OCI-LY3 (cell line): ENCODE measurements around the gene FAM117A.

ENCODE experiments used
- H2AFZ ChIP-seq: fragments of 200-600, 300-600 bp; shearing (Covaris generic); 2 replicates; pipeline ENCODE4 v1.6.0; 2014; ENCODE audit warnings: antibody characterized with exemption, low read depth, low read length
- H3K27ac ChIP-seq: fragments of 200-600, 300-600 bp; sonication (generic); 2 replicates; pipeline ENCODE4 v1.5.1; 2014; ENCODE audit warnings: mild to moderate bottlenecking, low read length, moderate library complexity, mixed read lengths
- H3K27me3 ChIP-seq: fragments of 200-600, 300-600 bp; sonication (generic); 2 replicates; pipeline ENCODE4 v1.6.1; 2014; ENCODE audit warnings: low read depth, low read length, mixed read lengths
- H3K36me3 ChIP-seq: fragments of 200-600, 300-600 bp; sonication (generic); replicated peaks from 2 replicates; pipeline ENCODE3; 2014; ENCODE audit warnings: low read depth, low read length, mixed read lengths
- H3K4me1 ChIP-seq: fragments of 300-600, 200-600 bp; sonication (generic); 2 replicates; pipeline ENCODE4 v1.6.1; 2014; ENCODE audit warnings: low read length, mixed read lengths
- H3K4me2 ChIP-seq: fragments of 200-600, 300-600 bp; sonication (generic); 2 replicates; pipeline ENCODE4 v1.6.1; 2014; ENCODE audit warnings: low read length, mixed read lengths
- H3K4me3 ChIP-seq: fragments of 300-600, 200-600 bp; sonication (generic); 2 replicates; pipeline ENCODE4 v1.5.1; 2014; ENCODE audit warnings: antibody characterized with exemption, mild to moderate bottlenecking, low read length, moderate library complexity
- H3K79me2 ChIP-seq: fragments of 300-600, 200-600 bp; shearing (Covaris generic); 2 replicates; pipeline ENCODE4 v1.6.1; 2014; ENCODE audit warnings: mild to moderate bottlenecking, low read length, mixed read lengths
- H3K9ac ChIP-seq: fragments of 300-600, 200-600 bp; shearing (Covaris generic); 2 replicates; pipeline ENCODE4 v1.6.0; 2014; ENCODE audit warnings: mild to moderate bottlenecking, low read length, moderate library complexity
- H3K9me3 ChIP-seq: fragments of 200-600, 300-600 bp; shearing (Covaris generic); 2 replicates; pipeline ENCODE4 v1.6.1; 2014; ENCODE audit warnings: low read length, mixed read lengths; ENCODE audit not compliant: insufficient read depth
- H4K20me1 ChIP-seq: fragments of 200-600, 300-600 bp; sonication (generic); 2 replicates; pipeline ENCODE4 v1.6.1; 2016; ENCODE audit warnings: low read length, mixed read lengths; ENCODE audit not compliant: insufficient read depth
- EZH2phosphoT487 ChIP-seq: fragments of 200-600 bp; shearing (Covaris generic); IDR thresholded peaks from 2 replicates; pipeline ENCODE4 v1.6.1; 2018; ENCODE audit warnings: antibody characterized with exemption, mixed run types, low read depth
- TF ChIP-seq, protein P1 (sequence below): fragments of 200-600, 300-600 bp; sonication (generic); IDR thresholded peaks from 2 replicates; pipeline ENCODE4 v1.5.1; 2014; ENCODE audit warnings: antibody characterized with exemption, low read length, low read depth

The FAM117A gene

DNA sequence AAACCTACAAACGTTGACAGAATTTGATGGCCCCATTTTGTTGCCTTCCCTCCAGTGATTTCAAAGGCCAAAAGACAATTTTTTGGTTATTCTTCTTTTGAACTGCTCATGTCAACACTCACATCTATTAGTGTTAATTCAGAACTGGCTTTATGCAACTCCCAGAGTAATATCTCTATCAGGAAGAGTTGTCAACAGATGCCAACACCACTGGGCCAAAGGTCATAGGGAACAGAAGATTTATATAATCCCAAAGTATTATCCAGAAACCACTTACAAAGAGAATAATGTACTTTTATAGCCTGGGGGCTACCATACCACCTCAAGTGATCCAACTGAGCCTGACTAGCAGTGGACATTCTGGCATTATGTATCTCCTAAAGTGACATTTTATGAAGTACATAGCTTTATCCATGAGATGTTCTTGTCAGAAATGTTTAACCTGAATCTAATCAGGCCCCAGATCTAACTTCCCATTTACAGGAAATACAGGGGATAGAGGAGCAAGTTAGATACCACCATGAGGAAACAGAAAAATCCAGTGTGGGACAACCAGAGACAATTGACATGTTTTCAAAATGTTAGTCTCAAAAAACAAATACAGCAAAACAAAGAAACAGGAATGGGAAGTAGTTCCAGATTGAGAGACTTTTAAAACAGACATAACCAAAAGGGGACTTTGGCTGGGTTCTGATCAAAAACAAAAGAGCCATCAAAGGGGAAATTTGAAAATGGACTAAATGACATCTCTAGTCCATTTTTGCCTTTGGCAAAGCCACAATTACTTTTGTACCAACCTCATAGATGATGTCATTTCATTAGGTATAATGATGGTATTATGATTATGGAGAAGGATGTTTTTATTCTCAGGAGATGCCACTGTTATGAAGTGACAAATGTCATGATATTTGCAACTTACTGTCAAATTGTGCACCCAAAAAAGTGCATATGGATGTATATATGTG lies 18.5 kb downstream of the FAM117A start:
- no peak overlapping the region for H2AFZ ChIP-seq
- no peaks in the 10 kb centered on the region for H3K9me3 ChIP-seq
- no peak overlapping the region for H3K4me2 ChIP-seq
- peaks cover 13% of the 10 kb centered on the region; the same call in 1 of the 2 replicates for H4K20me1 ChIP-seq
- no peaks in the 10 kb centered on the region for H3K27me3 ChIP-seq
- H3K36me3 ChIP-seq = no peaks in the 10 kb centered on the region
- no peak overlapping the region for H3K4me3 ChIP-seq
- no peak overlapping the region for H3K9ac ChIP-seq
- no peak overlapping the region for H3K27ac ChIP-seq
- TF ChIP-seq, protein P1, sequence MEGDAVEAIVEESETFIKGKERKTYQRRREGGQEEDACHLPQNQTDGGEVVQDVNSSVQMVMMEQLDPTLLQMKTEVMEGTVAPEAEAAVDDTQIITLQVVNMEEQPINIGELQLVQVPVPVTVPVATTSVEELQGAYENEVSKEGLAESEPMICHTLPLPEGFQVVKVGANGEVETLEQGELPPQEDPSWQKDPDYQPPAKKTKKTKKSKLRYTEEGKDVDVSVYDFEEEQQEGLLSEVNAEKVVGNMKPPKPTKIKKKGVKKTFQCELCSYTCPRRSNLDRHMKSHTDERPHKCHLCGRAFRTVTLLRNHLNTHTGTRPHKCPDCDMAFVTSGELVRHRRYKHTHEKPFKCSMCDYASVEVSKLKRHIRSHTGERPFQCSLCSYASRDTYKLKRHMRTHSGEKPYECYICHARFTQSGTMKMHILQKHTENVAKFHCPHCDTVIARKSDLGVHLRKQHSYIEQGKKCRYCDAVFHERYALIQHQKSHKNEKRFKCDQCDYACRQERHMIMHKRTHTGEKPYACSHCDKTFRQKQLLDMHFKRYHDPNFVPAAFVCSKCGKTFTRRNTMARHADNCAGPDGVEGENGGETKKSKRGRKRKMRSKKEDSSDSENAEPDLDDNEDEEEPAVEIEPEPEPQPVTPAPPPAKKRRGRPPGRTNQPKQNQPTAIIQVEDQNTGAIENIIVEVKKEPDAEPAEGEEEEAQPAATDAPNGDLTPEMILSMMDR = no peak
- TF ChIP-seq EZH2phosphoT487 = no peak
- peaks cover 62% of the 10 kb centered on the region for H3K4me1 ChIP-seq
- no peaks in the 10 kb centered on the region for H3K79me2 ChIP-seq

DNA sequence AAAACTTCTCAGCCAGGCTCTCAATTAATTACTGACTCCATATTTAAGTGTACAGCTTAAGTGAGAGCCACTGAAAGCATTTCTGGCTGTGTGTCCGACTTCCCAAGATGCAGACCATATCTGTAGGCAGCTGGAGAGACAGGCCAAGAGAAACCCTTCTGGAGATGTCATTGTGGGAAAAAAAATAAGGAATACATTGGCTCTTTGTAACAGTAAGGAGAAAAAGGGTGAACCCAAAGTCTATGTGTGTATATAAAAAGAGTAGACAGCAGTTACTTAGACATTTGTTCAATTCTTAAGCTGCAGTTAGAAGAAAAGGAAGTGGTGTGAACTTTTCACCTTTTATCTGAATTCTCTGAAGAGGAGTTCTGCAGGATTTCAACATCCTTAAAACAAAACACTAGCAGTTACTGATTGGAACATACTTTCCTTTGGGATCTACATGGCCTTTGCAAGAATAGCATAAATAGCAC lies 21.7 kb downstream of the FAM117A start:
- Histone ChIP-seq H3K27ac (no peak overlapping the region), H3K4me3 (peak overlapping the region; percentile 47; the same call in 1 of the 2 replicates), H3K4me2 (peak overlapping the region; percentile 73), H3K9ac (no peak overlapping the region), H2AFZ (no peak overlapping the region), H3K27me3 (no peaks in the 10 kb centered on the region), H3K79me2 (no peaks in the 10 kb centered on the region), H4K20me1 (peaks cover 10% of the 10 kb centered on the region; the same call in 1 of the 2 replicates), H3K4me1 (peaks cover 60% of the 10 kb centered on the region), H3K9me3 (peaks cover 6% of the 10 kb centered on the region; the same call in 1 of the 2 replicates), H3K36me3 (no peaks in the 10 kb centered on the region)
- TF ChIP-seq, protein P1 = no peak
- TF ChIP-seq EZH2phosphoT487 = no peak

DNA sequence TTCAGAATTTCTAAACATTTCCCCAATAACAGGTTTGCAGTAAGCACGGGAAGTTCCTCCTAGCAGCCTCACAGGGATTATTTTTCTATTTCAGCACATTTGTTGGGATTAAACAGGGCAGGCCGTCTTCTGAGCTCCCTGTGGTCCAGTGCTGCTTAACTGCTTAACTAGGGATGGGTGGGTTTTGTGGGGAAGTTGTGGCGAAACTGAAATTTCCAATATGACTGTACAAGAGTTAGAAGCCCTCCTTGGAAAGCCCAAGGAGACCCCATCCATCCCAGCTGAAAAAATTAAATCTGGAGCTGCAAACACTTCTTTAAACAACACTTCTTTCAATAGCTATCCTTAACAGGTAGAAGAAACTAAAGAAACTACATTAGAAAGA lies 22.2 kb downstream of the FAM117A start:
- Histone ChIP-seq H3K79me2 (no peaks in the 10 kb centered on the region), H3K36me3 (no peaks in the 10 kb centered on the region), H3K9ac (no peak overlapping the region), H2AFZ (no peak overlapping the region), H3K27ac (no peak overlapping the region), H4K20me1 (peaks cover 10% of the 10 kb centered on the region; the same call in 1 of the 2 replicates), H3K4me3 (peak overlapping the region; percentile 47), H3K27me3 (no peaks in the 10 kb centered on the region), H3K9me3 (peaks cover 6% of the 10 kb centered on the region; the same call in 1 of the 2 replicates), H3K4me2 (peak overlapping the region; percentile 73), H3K4me1 (peaks cover 55% of the 10 kb centered on the region)
- no peak for TF ChIP-seq EZH2phosphoT487
- TF ChIP-seq, protein P1 = no peak

DNA sequence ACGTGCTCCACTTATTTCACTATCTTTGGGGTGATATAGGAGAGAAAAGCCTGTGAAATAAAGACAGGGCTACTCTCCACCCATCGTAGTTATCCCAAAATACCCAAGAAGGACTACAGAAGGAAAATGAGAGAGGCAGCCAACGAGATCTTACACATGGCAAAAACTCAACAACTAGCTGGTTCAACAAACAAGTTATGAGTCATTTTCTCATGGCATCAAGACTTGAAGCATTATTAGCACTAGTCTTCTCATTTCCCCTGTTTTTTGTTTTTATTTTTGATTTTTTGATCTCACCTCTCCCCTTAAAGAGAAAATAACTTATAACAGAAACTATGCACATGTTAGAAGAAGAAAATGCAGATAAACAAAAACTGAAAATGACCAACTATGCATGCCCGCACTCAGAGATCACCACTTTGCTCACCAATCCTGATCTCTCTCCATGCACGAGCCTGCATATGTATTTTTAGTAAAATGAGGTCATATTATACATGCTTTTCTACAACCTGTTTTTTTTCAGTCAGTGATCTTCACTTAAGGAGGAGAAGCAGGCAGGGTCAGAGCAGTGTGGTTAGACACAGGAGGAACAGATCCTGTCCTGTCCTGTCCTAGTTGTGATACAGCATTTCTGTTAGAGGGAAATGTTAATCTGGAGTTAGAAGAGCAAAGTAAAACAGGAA lies 22.8 kb downstream of the FAM117A start:
- no peak overlapping the region for H3K9ac ChIP-seq
- H3K27me3 ChIP-seq = no peaks in the 10 kb centered on the region
- peak overlapping the region; percentile 73 for H3K4me2 ChIP-seq
- TF ChIP-seq, protein P1 = no peak
- no peak for TF ChIP-seq EZH2phosphoT487
- H3K36me3 ChIP-seq = no peaks in the 10 kb centered on the region
- H3K9me3 ChIP-seq = peaks cover 6% of the 10 kb centered on the region; the same call in 1 of the 2 replicates
- H3K79me2 ChIP-seq = no peaks in the 10 kb centered on the region
- H4K20me1 ChIP-seq = peaks cover 10% of the 10 kb centered on the region; the same call in 1 of the 2 replicates
- no peak overlapping the region for H2AFZ ChIP-seq
- H3K4me3 ChIP-seq = peak overlapping the region; percentile 47
- H3K4me1 ChIP-seq = peaks cover 49% of the 10 kb centered on the region
- H3K27ac ChIP-seq = no peak overlapping the region
